Measurements from ENCODE around the gene TMEM43.
"Not testable (repeated sequence)": the region's sequence is repeated elsewhere in the genome, so short reads cannot be mapped to it uniquely, and the experiment has no call there.

The TMEM43 gene, protein sequence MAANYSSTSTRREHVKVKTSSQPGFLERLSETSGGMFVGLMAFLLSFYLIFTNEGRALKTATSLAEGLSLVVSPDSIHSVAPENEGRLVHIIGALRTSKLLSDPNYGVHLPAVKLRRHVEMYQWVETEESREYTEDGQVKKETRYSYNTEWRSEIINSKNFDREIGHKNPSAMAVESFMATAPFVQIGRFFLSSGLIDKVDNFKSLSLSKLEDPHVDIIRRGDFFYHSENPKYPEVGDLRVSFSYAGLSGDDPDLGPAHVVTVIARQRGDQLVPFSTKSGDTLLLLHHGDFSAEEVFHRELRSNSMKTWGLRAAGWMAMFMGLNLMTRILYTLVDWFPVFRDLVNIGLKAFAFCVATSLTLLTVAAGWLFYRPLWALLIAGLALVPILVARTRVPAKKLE

DNA sequence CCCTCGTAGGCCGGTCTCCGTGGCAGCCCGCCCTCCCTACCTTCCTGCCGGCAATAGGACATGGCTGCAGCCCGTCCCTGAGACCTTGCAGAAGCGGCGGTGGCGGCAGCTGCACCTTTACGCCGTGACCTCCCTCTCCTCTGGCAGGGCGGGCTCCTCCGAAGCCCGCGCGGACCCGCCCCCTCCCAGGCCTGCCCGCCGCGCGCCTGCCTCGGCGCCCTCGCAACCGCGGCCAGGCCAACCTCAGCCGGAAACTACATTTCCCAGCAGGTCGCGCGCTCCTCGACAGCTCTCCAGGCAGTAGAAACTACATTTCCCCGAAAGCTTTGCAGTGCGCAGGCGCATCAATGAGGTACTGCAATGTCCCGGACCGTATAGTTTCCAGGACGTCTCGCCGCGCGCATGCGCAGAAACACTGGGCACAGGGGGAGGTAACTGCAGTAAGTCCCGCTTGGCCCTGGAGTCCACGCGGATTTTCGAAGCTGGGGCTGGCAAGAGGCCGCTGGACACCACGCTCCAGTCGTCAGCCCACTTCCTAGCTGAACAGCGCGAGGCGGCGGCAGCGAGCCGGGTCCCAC lies at the start of gene TMEM43, which contains the start of gene CHCHD4:
TSS of gene TMEM43 (plus strand) at position 438 of the 578 bp plus-strand sequence. CDS start 142 bp downstream, outside the sequence.
TSS of gene CHCHD4 (minus strand) at position 256 of the 578 bp plus-strand sequence. CDS start at position 62, 194 bp downstream.
- DNase-seq (ENCODE audit: low read depth) = peak; percentile 98
- TF ChIP-seq, protein P1, sequence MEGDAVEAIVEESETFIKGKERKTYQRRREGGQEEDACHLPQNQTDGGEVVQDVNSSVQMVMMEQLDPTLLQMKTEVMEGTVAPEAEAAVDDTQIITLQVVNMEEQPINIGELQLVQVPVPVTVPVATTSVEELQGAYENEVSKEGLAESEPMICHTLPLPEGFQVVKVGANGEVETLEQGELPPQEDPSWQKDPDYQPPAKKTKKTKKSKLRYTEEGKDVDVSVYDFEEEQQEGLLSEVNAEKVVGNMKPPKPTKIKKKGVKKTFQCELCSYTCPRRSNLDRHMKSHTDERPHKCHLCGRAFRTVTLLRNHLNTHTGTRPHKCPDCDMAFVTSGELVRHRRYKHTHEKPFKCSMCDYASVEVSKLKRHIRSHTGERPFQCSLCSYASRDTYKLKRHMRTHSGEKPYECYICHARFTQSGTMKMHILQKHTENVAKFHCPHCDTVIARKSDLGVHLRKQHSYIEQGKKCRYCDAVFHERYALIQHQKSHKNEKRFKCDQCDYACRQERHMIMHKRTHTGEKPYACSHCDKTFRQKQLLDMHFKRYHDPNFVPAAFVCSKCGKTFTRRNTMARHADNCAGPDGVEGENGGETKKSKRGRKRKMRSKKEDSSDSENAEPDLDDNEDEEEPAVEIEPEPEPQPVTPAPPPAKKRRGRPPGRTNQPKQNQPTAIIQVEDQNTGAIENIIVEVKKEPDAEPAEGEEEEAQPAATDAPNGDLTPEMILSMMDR (conservative IDR thresholded peaks at IDR 0.05; ENCODE audit: control insufficient read depth, insufficient read depth, low read depth, low read length) = no peak
- peak within 1 kb of the TSS; percentile 96 for H3K4me3 ChIP-seq (ENCODE audit: control insufficient read depth, low read depth, low read length)

DNA sequence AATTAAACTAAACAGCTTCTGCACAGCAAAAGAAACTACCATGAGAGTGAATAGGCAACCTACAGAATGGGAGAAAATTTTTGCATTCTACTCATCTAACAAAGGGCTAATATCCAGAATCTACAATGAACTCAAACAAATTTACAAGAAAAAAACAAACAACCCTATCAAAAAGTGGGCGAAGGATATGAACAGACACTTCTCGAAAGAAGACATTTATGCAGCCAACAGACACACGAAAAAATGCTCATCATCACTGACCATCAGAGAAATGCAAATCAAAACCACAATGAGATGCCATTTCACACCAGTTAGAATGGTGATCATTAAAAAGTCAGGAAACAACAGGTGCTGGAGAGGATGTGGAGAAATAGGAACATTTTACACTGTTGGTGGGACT lies 49.6 kb upstream of the TMEM43 start:
- not testable (repeated sequence) for DNase-seq (ENCODE audit: low read depth); H3K4me3 ChIP-seq (ENCODE audit: control insufficient read depth, low read depth, low read length)

DNA sequence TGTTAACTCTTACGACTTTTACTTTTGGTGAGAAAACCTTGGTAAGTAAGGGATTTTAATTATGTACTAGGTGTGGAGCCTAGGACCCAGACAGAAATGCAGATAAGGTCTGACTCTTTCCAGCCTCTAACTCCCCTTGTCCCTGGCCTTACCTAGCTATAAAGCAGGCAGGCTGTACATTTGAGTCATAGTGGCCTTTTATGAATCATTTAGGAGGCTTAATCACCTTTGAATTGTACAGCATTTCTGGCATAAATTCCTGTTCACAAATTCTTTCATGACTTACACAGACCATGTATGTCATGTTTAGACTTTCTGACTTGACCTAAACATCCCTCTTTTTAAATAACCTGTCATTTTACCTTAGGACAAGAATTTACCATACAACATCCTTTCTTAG lies 47.5 kb upstream of the TMEM43 start:
- TF ChIP-seq, protein P1 (conservative IDR thresholded peaks at IDR 0.05; ENCODE audit: control insufficient read depth, insufficient read depth, low read depth, low read length) = no peak
- H3K4me3 ChIP-seq (ENCODE audit: control insufficient read depth, low read depth, low read length) = no peak overlapping the region
- DNase-seq (ENCODE audit: low read depth) = no peak

DNA sequence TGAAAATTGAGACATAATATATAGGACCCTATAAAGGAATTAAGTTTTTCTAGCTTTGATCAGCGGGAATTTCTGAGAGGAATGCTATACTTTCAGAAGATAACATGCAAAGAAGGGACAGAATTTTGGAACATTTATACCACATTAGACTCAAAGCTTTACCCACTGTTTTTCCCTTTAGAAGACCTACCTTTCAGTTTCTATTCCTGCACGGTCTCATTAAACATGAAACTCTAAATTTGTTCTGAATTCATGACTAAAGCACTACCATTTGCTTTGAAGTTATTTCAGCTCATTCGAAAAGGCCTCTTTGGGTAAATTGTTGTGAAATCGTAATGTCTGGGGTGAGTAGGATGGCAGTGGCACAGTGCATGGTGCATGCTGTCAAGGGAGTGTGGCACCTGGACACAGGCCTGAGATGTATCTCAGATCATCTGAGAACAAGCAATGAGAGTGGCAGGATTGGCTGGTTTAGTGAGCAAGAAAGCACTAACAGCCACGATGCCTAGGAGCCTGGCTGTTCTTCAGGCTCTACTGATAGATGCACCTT lies 42.7 kb upstream of the TMEM43 start:
- TF ChIP-seq, protein P1 (conservative IDR thresholded peaks at IDR 0.05; ENCODE audit: control insufficient read depth, insufficient read depth, low read depth, low read length) = no peak
- no peak overlapping the region for H3K4me3 ChIP-seq (ENCODE audit: control insufficient read depth, low read depth, low read length)
- no peak for DNase-seq (ENCODE audit: low read depth)

DNA sequence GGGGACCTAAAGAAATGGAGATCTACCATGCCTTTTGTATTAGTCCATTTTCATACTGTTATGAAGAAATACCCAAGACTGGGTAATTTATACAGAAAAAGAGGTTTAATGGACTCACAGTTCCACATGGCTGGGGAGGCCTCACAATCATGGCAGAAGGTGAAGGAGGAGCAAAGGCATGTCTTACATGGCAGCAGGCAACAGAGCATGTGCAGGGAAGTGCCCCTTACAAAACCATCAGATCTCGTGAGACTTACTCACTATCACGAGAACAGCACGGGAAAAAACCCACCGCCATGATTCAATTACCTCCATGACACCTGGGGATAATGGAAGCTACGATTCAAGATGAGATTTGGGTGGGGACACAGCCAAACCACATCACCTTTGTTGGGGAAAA lies 37.4 kb upstream of the TMEM43 start:
- not testable (repeated sequence) for H3K4me3 ChIP-seq (ENCODE audit: control insufficient read depth, low read depth, low read length); DNase-seq (ENCODE audit: low read depth)

DNA sequence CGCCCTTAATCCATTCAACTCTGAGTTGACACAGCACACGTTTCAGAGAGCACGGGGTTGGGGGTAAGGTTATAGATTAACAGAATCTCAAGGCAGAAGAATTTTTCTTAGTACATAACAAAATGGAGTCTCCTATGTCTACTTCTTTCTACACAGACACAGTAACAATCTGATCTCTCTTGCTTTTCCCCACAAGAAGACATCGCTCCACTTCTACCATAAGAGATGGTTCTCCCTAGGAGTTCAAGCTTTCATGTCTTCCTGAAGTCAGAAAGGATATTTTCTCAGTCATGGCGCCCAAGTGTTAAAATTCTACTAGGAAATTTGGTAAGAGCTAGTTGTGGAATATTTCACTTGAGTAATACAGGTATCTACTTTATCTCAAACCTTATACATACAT lies 32.9 kb upstream of the TMEM43 start:
- DNase-seq (ENCODE audit: low read depth); H3K4me3 ChIP-seq (ENCODE audit: control insufficient read depth, low read depth, low read length): not testable (repeated sequence)

DNA sequence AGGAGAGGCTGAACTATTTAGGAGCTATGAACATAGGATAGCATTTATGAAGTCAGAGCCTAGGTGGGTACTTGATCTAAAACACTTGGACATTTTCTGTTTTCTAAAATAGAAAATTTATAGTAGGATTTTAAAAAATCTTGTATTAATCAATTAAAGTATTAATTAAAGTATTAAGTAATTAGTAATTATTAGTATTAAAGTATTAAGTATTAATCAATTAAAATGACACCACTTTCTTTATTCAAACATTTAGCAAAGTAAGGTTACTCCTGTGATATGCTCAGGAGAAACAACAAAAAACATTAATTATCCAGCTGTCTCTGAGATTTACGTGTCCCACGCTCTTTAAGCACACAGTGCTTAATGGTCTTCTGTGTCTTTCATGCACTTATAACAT lies 32.4 kb upstream of the TMEM43 start:
- TF ChIP-seq, protein P1 (conservative IDR thresholded peaks at IDR 0.05; ENCODE audit: control insufficient read depth, insufficient read depth, low read depth, low read length) = no peak
- no peak overlapping the region for H3K4me3 ChIP-seq (ENCODE audit: control insufficient read depth, low read depth, low read length)

DNA sequence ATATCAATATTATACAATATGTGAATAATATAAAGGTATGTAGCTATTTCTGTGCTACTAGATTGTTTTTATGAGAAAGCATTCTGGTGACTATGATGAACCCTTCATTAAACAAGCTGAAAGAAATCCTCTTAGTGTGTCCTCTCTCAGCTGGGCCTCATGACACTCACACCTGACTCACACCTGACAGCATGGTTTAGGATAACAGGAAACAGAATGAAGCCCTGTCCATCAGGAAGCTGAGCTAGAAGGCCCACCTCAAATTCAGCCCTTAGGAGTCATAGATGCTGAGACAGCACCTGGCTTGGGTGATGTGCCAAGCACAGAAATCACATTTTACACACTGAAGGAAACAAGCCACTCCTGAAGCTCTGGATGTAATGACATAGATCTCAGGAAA lies 31.0 kb upstream of the TMEM43 start:
- H3K4me3 ChIP-seq (ENCODE audit: control insufficient read depth, low read depth, low read length) = no peak overlapping the region
- no peak for DNase-seq (ENCODE audit: low read depth)
- TF ChIP-seq, protein P1 (conservative IDR thresholded peaks at IDR 0.05; ENCODE audit: control insufficient read depth, insufficient read depth, low read depth, low read length) = no peak

More for the DNA sequence above, 32.4 kb upstream of the TMEM43 start:
- no peak for DNase-seq (ENCODE audit: low read depth)

Measured in fibroblast of mammary gland (primary cell).